NCI-H2029 treated with DMSO at 0.1 percent for 48 hours (cell line): ENCODE data around the gene ALOX15.
"Not testable (repeated sequence)": the region's sequence is repeated elsewhere in the genome, so short reads cannot be mapped to it uniquely, and the experiment has no call there.

ENCODE experiments used
- DNase-seq: peaks from one replicate; lab custom pipeline; 2025; lab: John Stamatoyannopoulos, UW

ALOX15 gene

DNA sequence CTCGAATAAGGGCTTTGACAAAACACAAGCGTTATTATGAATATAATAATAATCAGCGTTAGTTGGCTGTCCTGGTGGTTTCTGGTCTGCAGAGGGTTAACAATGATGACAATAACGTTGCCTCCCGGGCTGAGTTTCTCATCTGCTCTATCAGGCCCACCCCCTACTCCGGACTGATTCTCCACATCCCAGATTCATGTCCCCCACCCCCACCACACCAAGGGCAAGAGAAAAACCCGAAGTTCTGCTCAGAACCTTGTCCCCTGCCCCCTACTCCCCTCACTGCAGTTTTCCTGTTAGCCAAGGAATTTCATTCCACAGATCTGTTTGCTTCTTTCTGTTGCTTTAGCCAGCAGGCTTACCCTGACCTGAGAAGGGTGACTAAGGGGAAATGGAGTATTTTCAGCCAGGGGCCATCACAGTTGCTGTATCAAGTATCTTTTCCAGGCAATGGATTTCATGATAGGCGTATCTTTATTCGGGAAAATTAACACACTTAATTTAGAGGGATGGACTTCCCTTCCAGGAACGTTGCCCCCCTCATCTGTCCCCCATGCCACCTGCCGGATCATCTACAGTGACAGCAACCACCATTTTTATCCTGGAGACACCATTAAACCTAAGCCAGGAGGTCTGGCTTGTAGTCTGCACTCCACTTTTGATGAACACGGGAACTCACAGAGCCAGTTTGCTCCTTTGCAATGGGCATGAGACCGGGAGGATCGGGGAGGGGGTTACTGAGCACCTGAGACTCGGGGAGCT, 23.7 kb downstream of the ALOX15 start:
- no peak for DNase-seq

DNA sequence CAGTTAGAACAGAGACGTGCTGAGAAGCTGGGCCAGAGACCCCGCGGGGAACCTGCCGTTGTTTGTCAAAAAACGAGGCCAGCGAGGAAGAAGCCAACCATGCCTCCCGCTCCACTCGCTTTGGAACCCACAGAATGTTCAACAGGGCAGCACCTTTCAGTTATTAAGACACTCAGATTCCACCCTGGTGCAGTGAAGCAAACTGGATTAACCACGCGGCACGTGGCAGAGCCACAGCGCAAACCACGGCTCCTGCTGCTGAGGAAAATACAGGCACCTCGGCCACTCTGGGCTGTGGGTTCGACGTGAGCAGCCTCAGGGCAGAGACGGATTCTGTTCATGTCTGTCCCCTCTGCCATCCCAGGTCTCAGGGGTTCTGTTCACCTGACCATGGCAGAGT, 24.4 kb downstream of the ALOX15 start:
- DNase-seq, result no peak

DNA sequence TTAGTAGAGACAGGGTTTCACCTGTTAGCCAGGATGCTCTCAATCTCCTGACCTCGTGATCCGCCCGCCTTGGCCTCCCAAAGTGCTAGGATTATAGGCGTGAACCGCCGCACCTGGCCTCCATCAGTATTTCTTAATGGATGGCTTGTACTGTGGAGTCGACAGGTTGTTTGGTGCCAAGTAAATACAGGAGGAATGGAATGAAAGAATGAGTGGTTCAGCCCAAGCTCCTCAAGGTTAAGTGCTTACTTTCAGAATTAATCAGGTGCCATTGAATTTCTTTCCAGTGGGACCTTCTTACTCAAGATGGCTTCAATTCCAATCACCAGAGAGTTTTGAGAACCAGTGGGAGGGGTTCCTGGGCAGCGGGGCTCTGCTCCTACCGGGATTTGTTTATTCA, 25.0 kb downstream of the ALOX15 start:
- no peak for DNase-seq

DNA sequence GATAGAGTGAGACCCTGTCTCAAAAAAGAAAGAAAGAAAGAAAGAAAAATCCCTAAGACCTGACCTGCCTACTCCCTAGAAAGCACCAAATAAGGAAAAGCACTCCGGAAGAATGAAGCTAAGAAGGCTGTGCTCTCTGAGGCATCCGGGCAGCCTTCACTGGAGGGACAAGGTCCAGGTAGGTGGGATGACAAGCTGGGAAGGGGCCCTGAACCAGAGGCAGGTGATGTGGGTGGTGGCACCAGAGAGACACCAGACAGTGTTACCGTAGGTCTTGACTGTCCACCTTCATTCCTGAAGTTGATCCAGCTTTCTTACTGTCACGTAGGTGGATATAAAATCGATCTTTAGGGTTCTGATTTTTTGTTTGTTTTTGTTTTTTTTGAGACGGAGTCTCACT, 30.8 kb downstream of the ALOX15 start:
- DNase-seq, result no peak

DNA sequence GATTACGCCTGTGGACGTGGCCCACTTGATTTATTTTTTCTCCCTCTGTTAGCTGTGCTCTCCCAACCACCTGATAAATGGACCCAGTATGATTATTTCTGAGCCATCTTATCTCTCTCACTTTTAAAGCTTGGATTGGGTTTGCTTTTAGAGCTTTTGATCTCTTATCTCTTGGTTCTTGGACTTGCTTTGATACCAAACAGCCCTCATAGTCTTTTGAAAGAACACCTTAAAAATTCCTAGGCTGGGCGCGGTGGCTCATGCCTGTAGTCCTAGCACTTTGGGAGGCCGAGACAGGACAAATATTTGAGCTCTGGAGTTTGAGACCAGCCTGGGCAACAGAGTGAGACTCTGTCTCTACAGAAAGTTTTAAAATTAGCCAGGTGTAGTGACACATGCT, 31.3 kb downstream of the ALOX15 start:
- no peak for DNase-seq

DNA sequence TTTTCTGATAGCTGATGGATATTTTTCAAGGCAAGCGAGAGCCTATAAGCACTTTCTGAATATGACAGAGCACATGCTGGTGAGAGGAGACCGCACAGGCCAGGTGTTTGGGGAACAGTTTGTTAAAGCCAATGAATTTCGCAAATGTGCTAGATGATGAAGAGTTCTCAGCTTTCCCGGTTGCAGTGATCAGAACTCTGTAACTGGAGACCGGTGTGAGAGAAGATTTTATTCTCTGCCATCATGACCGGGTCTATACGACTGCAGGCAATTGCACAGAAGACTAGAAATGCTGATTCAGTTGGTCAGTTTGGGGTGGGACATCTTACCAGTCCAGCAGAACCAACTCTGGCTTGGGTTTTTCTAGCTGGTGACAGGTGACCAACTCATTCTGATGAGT, 31.7 kb downstream of the ALOX15 start:
- no peak for DNase-seq

DNA sequence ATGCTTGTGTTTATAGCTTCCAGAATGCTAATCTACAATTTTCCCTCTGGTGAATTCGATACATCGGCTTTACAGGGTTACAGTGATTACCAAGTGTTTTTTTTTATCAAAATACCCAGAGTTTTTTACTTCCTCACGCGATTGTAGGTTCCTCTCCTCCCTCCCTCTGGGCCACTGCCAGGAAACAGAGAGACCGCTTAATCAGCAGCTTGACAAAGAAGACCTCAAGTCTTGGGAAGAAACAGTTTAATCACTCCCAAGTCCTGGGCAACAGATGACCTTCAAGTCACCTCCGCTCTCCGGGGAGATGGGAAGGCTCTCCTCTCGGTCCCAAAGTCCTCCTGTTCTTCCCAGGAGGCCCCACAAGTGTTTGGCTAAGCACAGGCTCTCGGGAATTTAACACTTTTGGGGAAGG, 33.7 kb downstream of the ALOX15 start:
- DNase-seq, result no peak

DNA sequence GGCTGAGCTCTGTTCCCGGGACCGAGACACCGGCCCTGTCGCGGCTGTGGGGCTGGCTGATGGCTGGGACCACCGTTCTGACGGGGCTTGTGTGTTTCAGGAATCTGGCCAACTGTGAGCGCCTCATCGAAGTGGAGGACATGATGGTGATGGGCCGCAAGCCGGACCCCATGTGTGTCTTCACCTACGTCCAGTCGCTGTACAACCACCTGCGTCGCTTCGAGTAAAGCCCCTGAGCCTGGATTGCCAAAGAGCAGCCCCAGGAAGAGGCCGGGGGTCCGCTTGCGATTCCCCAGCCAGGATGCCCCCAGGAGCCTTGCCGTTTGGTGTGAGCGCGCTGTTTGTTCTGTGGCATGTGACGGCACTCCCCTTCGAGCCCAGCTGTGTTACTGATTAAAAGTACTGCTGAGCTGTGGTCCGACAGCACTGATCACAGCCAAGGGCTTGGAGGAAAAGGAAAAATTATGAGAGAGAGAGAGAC, 34.2 kb downstream of the ALOX15 start:
- DNase-seq, result no peak

DNA sequence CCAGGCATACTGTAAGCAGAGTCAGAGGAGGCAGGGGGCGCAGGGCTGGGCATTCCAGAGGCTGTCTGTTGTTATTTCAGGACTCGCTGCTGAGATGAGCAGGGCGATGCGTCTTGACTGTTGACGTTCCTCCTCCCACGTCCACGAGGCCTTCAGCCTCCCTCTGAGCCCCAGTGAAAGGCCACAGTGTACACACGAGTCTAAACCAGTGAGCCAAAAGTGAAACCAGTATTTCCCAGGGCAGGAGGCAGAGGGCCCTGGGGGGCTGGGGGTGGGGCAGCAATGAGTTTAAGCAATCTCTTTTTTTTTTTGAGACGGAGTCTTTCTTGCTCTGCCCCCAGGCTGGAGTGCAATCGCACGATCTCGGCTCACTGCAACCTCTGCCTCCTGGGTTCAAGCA, 35.7 kb downstream of the ALOX15 start:
- no peak for DNase-seq

DNA sequence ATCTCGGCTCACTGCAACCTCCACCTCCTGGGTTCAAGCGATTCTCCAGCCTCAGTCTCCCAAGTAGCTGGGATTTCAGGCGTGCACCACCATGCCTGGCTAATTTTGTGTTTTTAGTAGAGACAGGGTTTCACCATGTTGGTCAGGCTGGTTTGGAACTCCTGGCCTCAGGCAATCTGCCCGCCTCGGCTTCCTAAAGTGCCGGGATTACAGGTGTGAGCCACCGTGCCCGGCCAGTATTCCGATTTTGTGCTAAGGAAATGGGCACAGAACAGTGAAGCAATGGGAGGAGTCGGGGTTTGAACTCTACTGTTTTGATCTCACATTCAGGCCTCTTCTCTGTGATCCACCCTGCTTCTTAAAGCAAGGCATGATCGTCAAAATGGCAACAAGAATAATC, 36.7 kb downstream of the ALOX15 start:
- not testable (repeated sequence) for DNase-seq

DNA sequence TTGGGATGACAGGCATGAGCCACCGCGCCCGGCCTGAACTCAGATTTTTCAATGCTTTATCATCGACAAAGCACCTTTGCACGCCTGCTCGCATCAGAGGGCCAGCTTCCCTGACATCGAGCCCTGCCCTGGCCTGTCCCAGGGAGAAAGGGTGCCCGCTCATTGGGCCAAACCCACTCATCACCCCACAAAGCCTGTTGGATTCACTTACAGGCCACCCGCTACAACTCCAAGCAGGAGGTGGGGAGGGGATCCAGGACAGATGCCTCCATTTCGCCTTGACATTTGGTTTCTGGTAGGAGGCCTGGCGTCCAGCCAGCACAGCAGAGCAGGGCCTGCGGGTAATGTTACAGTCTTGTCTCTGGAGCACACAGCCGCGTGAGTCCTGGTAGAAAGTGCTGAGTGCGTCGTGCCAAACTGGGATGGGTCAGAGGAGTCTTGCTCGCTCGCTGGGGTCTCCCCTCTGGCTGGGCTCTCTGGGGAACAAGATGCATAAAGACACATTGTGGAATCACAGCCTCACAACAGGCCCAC, 37.3 kb downstream of the ALOX15 start:
- no peak for DNase-seq

DNA sequence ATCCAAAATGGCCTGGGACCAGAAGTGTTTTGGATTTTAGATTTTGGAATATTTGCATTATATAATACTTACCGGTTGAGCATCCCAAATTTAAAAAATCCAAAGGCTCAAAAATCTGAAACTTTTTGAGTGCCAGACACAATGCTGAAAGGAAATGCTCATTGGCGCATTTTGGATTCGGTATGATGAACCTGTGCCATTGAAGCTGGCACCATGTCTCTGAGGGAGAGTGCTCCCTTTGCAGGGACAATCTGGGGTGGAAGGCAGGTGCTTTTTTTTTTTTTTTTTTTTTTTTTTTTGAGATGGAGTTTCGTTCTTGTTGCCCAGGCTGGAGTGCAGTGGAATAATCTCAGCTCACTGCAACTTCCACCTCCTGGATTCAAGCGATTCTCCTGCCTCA, 39.4 kb downstream of the ALOX15 start:
- no peak for DNase-seq

DNA sequence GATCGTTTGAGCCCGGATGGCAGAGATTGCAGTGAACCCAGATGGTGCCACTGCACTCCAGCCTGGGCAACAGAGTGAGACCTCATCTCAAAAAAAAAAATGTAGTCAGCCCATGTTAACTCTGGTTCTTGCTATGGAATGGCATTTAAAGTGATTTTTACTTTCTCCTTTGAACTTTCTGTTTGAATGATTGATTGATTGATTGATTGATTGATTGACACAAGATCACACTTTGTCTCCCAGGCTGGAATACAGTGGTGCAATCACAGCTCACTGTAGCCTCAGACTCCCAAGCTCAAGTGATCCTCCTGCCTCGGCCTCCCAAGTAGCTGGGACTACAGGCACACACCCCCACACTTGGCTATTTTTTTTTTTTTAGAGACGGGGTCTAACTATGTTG, 40.2 kb downstream of the ALOX15 start:
- no peak for DNase-seq

DNA sequence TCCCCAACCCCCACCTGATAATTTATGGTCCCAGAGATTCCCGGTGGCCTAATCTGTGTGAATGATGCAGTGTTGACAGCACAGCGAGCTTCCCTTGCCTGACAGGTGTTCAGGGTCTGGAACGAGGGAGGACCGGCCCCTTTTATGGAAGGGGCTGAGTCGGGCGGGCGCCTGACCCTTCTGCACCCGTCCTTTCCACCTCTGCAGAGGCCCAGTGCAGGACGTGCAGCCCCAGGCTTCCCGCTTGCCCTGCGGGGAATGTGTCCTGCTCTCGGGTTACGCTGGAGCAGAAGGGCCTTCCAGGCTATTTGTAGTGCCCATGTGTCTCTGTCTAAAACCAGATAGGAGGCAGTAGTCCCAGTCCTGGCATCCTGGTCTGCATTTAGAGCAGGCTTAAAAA, 40.9 kb downstream of the ALOX15 start:
- DNase-seq, result no peak

DNA sequence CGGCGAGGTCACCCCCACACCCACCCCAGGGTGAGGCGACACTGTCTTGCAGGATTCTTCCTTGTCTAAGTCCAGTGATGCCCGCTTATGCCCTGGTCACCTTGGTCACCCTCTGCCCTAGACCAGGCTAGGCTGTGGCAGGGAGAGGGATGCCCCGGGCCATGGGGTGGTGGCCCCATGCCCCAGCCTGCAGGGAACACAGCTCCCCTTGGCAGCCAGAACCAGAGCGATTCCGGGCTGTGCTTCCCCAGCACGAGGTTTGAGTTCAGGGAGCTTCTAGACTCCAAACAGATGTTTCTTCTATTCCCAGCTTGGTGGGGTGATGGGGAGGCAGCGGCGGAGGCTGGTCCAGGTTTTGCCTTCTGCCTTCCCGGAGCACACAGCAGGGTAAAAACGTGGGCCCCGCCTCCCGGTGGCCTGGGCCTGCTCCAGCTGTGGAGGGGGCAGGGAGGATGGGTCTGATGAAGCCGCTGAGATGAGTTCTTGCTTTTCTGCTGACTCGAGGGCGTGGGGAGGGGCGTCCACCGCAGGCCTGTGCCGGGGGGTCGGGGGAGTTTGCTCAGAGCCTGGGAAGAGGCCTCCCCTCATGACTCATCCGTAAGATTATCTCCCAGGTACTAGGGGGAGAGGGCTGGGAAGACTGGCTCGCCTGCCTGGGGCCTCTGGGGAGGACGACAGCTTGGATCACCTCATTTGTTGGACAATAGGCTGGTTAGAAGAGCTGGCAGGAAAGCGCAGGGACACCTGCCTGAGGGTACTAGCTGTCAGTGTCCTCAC, 41.8 kb downstream of the ALOX15 start:
- DNase-seq, result no peak

DNA sequence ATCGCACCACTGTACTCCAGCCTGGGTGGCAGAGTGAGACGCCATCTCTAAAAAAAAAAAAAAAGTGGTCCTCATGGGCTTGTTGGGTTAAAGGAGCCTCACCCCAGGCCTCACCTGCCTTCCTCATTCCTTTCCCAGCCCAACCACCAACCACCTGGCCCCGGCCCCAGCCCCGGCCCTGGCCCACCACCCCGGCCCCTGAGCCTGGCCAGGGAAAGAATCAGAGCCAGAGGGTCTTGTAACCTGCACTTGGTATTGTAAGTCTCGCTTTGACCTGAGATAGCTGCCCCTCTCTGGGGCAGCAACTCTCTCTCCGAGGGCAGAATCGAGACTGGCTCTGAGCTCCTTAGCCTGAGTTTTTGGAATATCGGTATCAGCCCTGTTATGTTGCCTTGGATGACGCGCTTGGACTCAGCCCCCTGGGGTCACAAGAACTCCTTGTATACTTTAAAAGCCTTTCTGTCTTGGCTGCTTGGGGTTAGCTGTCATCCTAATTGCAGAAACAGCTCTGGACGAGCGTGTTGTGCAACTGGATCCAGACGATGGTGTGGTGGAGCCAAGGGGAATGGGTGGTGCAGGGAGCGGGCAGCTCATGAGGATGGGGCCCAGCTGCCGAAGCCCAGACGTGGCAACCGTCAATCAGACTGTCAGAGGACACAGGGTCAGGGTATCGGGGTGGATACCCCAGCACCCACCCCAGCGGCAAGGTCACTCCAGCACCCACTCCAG, 42.5 kb downstream of the ALOX15 start:
- no peak for DNase-seq

DNA sequence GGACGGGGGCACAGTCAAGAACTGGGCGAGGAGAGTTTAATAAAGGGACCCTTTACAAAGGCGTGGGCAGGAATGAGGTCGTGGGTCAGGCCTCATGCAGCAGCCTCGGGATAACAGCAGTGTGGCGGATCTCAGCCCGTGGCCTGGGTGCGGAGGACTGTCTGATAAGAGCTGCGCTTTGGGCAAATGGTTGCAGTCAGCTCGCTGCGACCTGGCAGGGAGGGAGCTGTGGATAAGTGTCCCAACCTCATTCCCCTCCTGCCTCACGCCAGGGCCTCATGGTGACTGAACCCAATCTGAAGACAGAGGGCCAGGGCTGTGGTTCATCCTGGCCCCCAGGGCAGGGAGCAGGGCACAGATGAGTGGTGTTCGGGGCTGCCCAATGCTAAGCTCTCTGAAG, 43.5 kb downstream of the ALOX15 start:
- no peak for DNase-seq

DNA sequence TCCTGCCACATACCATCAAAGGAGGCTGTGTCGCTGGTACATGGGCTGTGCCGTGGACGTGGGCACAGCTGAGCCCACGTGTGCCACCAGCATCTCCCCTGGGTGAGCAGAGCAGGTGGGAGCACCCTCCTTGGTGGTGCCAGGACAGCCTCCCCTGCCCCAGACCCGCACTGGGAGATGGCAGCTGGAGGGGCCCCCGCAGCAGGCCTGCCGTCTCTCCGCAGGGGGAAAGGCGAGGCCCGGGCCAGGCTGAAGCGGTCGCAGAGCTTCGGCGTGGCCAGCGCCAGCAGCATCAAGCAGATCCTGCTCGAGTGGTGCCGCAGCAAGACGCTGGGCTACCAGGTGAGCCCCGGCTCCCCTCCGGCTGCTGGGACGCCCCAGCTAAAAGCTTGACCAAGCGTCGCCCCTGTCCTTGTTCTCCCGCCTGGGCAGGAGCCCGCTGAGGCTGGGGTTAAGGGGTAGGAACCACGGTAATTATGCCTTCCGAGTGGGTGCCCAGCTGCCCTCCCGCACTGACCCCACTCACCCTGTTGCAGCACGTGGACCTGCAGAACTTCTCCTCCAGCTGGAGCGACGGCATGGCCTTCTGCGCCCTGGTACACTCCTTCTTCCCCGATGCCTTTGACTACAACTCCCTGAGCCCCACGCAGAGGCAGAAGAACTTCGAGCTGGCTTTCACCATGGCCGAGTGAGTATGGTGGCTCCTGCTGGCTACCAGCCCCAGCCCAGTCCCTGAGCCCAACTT, 44.7 kb downstream of the ALOX15 start:
- no peak for DNase-seq

DNA sequence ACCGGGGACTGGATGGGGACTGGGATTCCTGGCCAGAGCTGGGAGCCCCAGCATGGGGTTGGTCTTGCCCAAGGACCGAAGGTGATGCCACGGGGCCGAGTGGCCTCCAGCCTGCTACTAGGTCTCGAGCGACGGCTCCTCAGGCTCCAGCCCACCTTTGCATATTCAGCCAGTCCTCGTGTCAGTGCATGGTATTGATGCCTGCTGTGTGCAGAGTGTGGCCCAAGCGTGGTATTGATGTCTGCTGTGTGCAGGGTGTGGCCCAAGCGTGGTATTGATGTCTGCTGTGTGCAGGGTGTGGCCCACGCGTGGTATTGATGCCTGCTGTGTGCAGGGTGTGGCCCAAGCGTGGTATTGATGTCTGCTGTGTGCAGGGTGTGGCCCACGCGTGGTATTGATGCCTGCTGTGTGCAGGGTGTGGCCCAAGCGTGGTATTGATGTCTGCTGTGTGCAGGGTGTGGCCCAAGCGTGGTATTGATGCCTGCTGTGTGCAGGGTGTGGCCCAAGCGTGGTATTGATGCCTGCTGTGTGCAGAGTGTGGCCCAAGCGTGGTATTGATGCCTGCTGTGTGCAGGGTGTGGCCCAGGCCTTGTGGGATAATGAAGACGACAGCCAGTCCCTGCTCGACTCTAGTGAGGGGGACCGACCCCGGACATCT, 45.7 kb downstream of the ALOX15 start:
- not testable (repeated sequence) for DNase-seq

DNA sequence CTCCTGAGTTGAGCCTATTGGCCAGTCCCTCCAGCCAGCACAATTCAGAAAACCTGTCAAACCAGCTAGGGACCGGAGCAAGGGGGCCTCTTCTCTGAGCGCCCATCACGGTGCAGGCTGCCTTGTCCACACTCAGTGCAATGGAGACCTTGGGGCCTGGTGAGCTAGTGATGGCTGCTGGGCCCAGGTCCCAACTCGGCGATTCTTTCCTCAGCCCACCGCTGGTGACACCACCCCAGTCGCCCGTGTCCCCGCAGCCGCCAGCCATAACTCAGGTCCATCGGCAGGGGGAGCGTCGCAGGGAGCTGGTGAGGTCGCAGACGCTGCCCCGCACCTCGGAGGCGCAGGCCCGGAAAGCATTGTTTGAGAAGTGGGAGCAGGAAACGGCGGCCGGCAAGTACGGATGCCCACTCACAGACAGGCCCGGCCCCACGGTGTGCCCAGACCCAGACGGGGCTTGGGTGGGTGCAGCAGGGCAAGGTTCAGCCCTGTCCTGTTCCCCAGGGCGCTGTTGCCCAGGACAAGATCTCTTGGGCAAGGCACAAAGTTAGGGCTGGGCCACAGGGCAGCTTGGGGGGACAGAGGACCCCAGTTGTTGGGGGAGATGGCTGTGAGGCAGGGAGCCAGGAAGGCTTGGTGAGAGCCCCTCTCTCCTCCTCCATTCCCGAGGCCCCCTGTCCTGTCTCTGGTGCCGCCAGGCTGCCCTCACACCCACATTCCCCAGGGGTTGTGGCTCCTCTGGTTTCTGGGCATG, 46.4 kb downstream of the ALOX15 start:
- no peak for DNase-seq

DNA sequence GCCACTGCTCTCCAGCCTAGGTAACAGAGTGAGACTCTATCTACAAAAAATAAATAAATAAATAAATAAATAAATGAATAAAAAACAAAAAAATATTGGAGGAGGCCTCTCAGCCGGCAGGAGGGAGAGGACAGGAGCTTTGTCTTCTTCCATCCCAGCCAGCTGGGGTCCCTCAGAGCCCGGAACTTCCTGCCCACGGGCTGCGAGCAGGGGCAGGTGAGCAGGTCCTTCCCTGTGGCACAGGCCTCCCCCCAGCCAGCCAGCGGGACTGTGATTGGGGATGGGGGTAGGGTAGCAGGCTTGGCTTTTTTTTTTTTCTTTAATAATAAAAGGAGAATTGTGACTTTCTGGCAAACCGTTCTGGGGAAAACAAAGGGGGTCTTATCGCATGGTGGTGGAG, 47.1 kb downstream of the ALOX15 start:
- DNase-seq, result no peak
